Peyer's patch (tissue), 4 donors: ENCODE data around the gene VPS39.

Experiments used
- POLR2A ChIP-seq, 2 donors: fragments of 450-650 bp; IDR thresholded peaks; one replicate each; pipeline ENCODE4 v1.5.1; 2017; ENCODE audit warnings: antibody characterized with exemption in 2 of 2, mild to moderate bottlenecking in 2 of 2, moderate library complexity in 2 of 2
- TF ChIP-seq, protein P1 (sequence below), 6 experiments: fragments of 450-650 bp in 4 of 6; fragments of 200-600 bp in 2 of 6; sonication (generic) in 1 of 6; IDR thresholded peaks; one replicate each; pipeline ENCODE4 v1.5.1; 2017 to 2019; ENCODE audit warnings: antibody characterized with exemption in 6 of 6, mild to moderate bottlenecking in 3 of 6, moderate library complexity in 1 of 6

DNA sequence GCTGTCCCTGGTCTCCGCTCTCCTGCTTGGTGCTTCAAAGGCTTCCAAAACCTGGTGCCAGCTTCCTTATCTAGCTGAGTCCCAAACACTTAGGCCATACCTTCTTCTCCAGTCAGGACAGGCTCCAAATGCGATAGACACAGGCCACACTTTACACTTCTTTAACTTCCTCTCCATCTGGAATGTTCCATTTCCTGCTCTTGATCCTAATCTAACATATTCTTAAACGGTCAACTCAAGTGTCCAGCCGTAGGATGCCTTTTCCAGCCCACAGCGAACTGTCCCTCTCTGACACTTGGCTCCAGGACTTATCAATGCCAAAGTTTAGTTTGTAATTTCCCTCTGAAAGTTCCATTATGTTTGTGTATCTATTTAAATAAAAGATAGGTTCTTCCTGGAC, 32.4 kb downstream of the VPS39 start:
- TF ChIP-seq POLR2A (IDR thresholded peaks at IDR 0.05): no peak
- TF ChIP-seq, protein P1, sequence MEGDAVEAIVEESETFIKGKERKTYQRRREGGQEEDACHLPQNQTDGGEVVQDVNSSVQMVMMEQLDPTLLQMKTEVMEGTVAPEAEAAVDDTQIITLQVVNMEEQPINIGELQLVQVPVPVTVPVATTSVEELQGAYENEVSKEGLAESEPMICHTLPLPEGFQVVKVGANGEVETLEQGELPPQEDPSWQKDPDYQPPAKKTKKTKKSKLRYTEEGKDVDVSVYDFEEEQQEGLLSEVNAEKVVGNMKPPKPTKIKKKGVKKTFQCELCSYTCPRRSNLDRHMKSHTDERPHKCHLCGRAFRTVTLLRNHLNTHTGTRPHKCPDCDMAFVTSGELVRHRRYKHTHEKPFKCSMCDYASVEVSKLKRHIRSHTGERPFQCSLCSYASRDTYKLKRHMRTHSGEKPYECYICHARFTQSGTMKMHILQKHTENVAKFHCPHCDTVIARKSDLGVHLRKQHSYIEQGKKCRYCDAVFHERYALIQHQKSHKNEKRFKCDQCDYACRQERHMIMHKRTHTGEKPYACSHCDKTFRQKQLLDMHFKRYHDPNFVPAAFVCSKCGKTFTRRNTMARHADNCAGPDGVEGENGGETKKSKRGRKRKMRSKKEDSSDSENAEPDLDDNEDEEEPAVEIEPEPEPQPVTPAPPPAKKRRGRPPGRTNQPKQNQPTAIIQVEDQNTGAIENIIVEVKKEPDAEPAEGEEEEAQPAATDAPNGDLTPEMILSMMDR (IDR thresholded peaks at IDR 0.05): no peak
